Ovary (tissue), 3 donors: ENCODE measurements around the gene CCR6.

Source experiments
- POLR2A ChIP-seq: fragments of 450-650 bp; IDR thresholded peaks from one replicate; pipeline ENCODE4 v1.6.1; 2017; ENCODE audit warnings: antibody characterized with exemption, mild to moderate bottlenecking, moderate library complexity
- TF ChIP-seq, protein P1 (sequence below), 3 donors: fragments of 450-650 bp in 2 of 3; fragments of 200-600 bp in 1 of 3; IDR thresholded peaks; one replicate each; pipeline versions ENCODE4 v1.5.1 to v1.8.0; 2016 to 2022; ENCODE audit warnings: antibody characterized with exemption in 3 of 3, mild to moderate bottlenecking in 1 of 3
- donor health status: DM: no; HTN: no; CAD: no.

- TF ChIP-seq, protein P1, sequence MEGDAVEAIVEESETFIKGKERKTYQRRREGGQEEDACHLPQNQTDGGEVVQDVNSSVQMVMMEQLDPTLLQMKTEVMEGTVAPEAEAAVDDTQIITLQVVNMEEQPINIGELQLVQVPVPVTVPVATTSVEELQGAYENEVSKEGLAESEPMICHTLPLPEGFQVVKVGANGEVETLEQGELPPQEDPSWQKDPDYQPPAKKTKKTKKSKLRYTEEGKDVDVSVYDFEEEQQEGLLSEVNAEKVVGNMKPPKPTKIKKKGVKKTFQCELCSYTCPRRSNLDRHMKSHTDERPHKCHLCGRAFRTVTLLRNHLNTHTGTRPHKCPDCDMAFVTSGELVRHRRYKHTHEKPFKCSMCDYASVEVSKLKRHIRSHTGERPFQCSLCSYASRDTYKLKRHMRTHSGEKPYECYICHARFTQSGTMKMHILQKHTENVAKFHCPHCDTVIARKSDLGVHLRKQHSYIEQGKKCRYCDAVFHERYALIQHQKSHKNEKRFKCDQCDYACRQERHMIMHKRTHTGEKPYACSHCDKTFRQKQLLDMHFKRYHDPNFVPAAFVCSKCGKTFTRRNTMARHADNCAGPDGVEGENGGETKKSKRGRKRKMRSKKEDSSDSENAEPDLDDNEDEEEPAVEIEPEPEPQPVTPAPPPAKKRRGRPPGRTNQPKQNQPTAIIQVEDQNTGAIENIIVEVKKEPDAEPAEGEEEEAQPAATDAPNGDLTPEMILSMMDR (IDR thresholded peaks at IDR 0.05), result no peak
- TF ChIP-seq POLR2A, result no peak
Measured at GRCh38 chr6:167163476-167164011, 40.6 kb downstream of the CCR6 start.
